Parathyroid adenoma (tissue), 2 donors: ENCODE data around the gene SNX11.

Experiments used
- H2AFZ ChIP-seq: fragments of 300-600 bp; sonication (generic); one replicate; pipeline ENCODE4 v1.7.0; 2017; ENCODE audit warnings: antibody characterized with exemption, mild to moderate bottlenecking
- H3K27ac ChIP-seq: fragments of 300-600 bp; sonication (generic); one replicate; pipeline ENCODE4 v1.7.0; 2017
- H3K27me3 ChIP-seq: fragments of 300-600 bp; sonication (generic); one replicate; pipeline ENCODE4 v1.7.0; 2017; ENCODE audit warnings: low read length; ENCODE audit not compliant: control insufficient read depth, insufficient read depth
- H3K36me3 ChIP-seq: fragments of 300-600 bp; sonication (generic); one replicate; pipeline ENCODE4 v1.7.0; 2017; ENCODE audit warnings: low read length; ENCODE audit not compliant: control insufficient read depth, insufficient read depth
- H3K4me1 ChIP-seq: fragments of 300-600 bp; sonication (generic); one replicate; pipeline ENCODE4 v1.7.0; 2017; ENCODE audit warnings: control low read depth
- H3K4me2 ChIP-seq: fragments of 300-600 bp; sonication (generic); one replicate; pipeline ENCODE4 v1.7.0; 2017; ENCODE audit warnings: low read length
- H3K4me3 ChIP-seq: fragments of 300-600 bp; sonication (generic); one replicate; pipeline ENCODE4 v1.7.0; 2017; ENCODE audit warnings: low read depth, low read length
- H3K79me2 ChIP-seq: fragments of 300-600 bp; sonication (generic); one replicate; pipeline ENCODE4 v1.7.0; 2017; ENCODE audit warnings: control low read depth
- H3K9ac ChIP-seq: fragments of 300-600 bp; sonication (generic); one replicate; pipeline ENCODE4 v1.7.0; 2017; ENCODE audit warnings: mild to moderate bottlenecking
- H3K9me3 ChIP-seq: fragments of 300-600 bp; sonication (generic); one replicate; pipeline ENCODE4 v1.7.0; 2017; ENCODE audit warnings: low read length; ENCODE audit not compliant: control insufficient read depth
- TF ChIP-seq, protein P1 (sequence below): fragments of 300-600 bp; sonication (generic); IDR thresholded peaks from one replicate; pipeline ENCODE4 v1.7.0; 2017; ENCODE audit warnings: antibody characterized with exemption, mild to moderate bottlenecking
- donor health status: primary hyperparathyroidism.

SNX11 gene

DNA sequence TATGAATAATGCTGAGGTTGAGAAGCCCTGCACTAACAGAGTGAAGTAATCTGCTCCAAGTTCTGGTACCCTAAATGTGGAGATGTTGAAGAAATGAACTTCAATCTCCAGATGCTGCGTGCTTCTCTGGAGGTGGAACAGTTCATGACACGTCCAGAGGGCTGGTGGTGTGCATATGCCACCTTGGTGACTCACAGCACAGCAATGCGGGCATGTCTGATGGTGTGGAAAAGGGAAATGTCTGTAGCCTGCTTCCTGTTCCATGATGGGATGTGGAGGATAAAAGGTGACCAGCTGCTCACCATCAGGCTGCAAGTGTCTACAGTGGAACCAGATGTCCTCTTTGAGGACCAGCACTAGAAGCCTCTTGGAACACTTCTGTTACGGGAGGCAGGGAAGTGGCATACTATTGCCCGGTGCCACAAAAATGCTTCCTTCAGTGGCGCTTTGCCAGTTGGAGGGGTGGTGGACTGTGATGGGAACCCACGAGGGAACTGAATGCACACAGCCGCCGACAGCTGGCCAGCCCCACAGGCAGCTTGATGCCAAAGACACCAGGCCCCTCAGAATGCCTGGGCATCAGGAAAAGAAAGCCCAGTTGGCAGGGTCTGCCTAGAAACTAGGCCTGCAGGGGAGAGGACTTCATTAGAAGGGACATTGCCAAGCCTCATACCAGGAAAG is 19.9 kb downstream of the SNX11 start:
- Histone ChIP-seq H2AFZ (no peak overlapping the region), H3K79me2 (no peaks in the 10 kb centered on the region), H3K27ac (no peak overlapping the region)

DNA sequence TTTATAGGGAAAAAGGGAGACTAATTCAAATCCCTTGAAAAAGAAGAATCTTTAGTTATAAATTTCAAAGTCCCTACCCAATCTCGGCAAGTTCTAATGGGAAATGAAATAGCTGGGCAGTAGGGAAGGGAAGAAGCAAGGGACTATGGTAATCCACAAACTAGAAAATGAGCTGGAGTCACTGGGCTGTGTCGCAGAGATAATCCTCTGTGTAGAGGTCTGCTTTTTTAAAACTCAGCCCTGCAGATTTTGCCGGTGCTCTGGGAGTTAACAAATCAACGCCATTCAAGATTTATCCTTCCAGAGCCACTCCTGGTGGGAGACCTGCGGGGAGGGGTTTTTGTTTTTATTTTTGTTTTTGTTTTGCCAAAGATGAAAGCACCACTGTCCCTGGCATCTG is 20.8 kb downstream of the SNX11 start:
- Histone ChIP-seq H3K4me1 (no peaks in the 10 kb centered on the region), H3K27ac (no peak overlapping the region), H3K9ac (no peak overlapping the region), H3K36me3 (no peaks in the 10 kb centered on the region), H3K27me3 (no peaks in the 10 kb centered on the region), H3K4me3 (no peak overlapping the region), H3K4me2 (no peak overlapping the region), H3K79me2 (no peaks in the 10 kb centered on the region), H2AFZ (no peak overlapping the region), H3K9me3 (no peaks in the 10 kb centered on the region)
- TF ChIP-seq, protein P1, sequence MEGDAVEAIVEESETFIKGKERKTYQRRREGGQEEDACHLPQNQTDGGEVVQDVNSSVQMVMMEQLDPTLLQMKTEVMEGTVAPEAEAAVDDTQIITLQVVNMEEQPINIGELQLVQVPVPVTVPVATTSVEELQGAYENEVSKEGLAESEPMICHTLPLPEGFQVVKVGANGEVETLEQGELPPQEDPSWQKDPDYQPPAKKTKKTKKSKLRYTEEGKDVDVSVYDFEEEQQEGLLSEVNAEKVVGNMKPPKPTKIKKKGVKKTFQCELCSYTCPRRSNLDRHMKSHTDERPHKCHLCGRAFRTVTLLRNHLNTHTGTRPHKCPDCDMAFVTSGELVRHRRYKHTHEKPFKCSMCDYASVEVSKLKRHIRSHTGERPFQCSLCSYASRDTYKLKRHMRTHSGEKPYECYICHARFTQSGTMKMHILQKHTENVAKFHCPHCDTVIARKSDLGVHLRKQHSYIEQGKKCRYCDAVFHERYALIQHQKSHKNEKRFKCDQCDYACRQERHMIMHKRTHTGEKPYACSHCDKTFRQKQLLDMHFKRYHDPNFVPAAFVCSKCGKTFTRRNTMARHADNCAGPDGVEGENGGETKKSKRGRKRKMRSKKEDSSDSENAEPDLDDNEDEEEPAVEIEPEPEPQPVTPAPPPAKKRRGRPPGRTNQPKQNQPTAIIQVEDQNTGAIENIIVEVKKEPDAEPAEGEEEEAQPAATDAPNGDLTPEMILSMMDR: no peak

More for the DNA sequence above, 19.9 kb downstream of the SNX11 start:
- TF ChIP-seq, protein P1: no peak
- Histone ChIP-seq H3K27me3 (no peaks in the 10 kb centered on the region), H3K4me1 (no peaks in the 10 kb centered on the region), H3K4me3 (no peak overlapping the region), H3K4me2 (no peak overlapping the region), H3K36me3 (no peaks in the 10 kb centered on the region), H3K9me3 (no peaks in the 10 kb centered on the region), H3K9ac (no peak overlapping the region)

DNA sequence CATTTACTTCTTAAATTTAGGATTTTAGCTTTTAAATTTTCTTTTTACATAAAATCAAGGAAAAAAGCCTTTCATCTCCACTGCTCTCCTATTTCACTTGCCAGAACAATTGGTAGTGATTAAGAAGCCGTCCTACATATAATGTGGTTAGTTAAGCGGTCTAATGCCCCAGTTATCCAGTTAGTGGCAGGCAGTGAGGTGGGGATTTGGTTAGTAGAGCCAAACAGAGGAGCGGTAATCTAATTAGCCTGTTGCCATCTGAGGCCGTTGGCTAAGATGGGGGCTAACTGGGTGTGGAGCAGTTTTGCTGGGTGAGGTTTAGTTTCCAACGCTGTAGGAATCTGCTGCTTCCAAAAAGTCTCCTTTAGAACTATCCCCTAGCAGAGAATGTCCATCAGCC is 22.4 kb downstream of the SNX11 start:
- Histone ChIP-seq H3K9me3 (no peaks in the 10 kb centered on the region), H3K27ac (no peak overlapping the region), H3K4me2 (no peak overlapping the region), H3K9ac (no peak overlapping the region), H3K4me1 (no peaks in the 10 kb centered on the region), H3K27me3 (no peaks in the 10 kb centered on the region), H3K4me3 (no peak overlapping the region), H2AFZ (no peak overlapping the region), H3K79me2 (no peaks in the 10 kb centered on the region), H3K36me3 (no peaks in the 10 kb centered on the region)
- TF ChIP-seq, protein P1: no peak

DNA sequence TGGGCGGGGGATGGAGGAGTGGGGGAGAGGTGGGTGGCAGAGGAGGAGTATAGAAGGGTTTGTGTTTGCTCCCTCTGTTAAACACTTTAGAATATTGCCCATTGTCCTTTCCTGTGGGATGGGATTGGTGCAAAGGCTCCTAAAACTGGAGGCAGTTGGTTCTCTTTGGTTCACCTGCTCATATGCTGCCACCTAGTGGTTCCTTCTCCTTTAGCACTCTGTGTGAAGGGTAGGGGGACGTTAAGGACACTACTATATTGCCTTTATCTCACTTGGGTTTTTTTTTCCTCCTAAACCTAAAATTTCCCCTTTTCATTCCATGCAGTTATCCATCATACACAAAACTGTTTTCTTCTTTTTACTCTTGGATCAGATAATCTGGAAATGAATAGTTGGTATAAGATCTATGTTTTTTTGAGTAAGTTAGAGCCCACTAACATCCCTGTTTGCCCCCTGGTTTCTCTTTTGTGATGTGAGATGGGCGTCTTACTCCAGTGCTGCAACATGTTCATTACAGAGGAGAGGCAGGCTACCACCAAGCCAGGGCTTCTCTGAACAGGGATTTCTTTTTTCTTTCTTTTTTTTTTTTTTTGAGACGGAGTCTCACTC is 23.8 kb downstream of the SNX11 start:
- H3K27me3 ChIP-seq: no peaks in the 10 kb centered on the region
- H3K9me3 ChIP-seq: no peaks in the 10 kb centered on the region
- no peak overlapping the region for H3K9ac ChIP-seq
- H3K4me2 ChIP-seq: no peak overlapping the region
- H2AFZ ChIP-seq: no peak overlapping the region
- H3K27ac ChIP-seq: no peak overlapping the region
- no peaks in the 10 kb centered on the region for H3K36me3 ChIP-seq
- H3K4me1 ChIP-seq: no peaks in the 10 kb centered on the region
- H3K79me2 ChIP-seq: no peaks in the 10 kb centered on the region
- TF ChIP-seq, protein P1: peak; percentile 86
- no peak overlapping the region for H3K4me3 ChIP-seq

DNA sequence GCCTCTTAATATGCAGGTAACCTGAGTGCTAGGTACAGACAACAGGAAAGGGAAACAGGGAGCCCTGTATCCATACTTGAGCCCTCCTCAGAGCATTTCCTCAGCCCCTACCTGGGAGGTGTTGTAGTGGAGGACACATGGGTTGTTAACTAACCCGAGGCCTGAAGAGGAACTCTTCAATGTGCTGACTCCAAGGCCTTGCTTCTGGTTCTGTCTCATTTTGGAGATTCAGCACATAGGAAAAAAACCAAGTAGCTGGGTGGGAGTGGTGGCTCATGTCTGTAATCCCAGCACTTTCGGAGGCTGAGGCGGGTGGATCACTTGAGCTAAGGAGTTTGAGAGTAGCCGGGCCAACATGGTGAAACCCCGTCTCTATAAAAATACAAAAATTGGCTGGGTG is 24.8 kb downstream of the SNX11 start:
- Histone ChIP-seq H2AFZ (no peak overlapping the region), H3K27ac (no peak overlapping the region), H3K9me3 (no peaks in the 10 kb centered on the region), H3K27me3 (no peaks in the 10 kb centered on the region), H3K79me2 (no peaks in the 10 kb centered on the region), H3K4me2 (no peak overlapping the region), H3K9ac (no peak overlapping the region), H3K4me3 (no peak overlapping the region), H3K36me3 (no peaks in the 10 kb centered on the region), H3K4me1 (no peaks in the 10 kb centered on the region)
- TF ChIP-seq, protein P1: no peak
